Nephron progenitor cell (in vitro differentiated cells): ENCODE results near the gene BSG.

Experiments used
- DNase-seq: peaks from one replicate; pipeline ENCODE4 v3.0.0; 2021
- H3K27ac Mint-ChIP-seq: 2 replicates; pipeline ENCODE4 v1.8.0; 2021; ENCODE audit warnings: mild to moderate bottlenecking, moderate library complexity, mixed read lengths
- H3K27me3 Mint-ChIP-seq: 2 replicates; pipeline ENCODE4 v1.8.0; 2021; ENCODE audit warnings: mild to moderate bottlenecking, low read depth, mixed read lengths; ENCODE audit not compliant: poor library complexity
- H3K36me3 Mint-ChIP-seq: 2 replicates; pipeline ENCODE4 v1.8.0; 2021; ENCODE audit warnings: low read depth, mixed read lengths
- H3K4me1 Mint-ChIP-seq: 2 replicates; pipeline ENCODE4 v1.8.0; 2021; ENCODE audit warnings: mixed read lengths
- H3K4me3 Mint-ChIP-seq: 2 replicates; pipeline ENCODE4 v1.8.0; 2021; ENCODE audit warnings: mild to moderate bottlenecking, moderate library complexity, mixed read lengths
- H3K9me3 Mint-ChIP-seq: 2 replicates; pipeline ENCODE4 v1.8.0; 2021; ENCODE audit warnings: mild to moderate bottlenecking, moderate library complexity, mixed read lengths
- CTCF ChIP-seq: fragments of 200-600 bp; sonication (generic); IDR thresholded peaks from 2 replicates; pipeline ENCODE4 v1.5.0; 2021; ENCODE audit warnings: antibody characterized with exemption

BSG gene

GRCh38 chr19:538641-539428 lies 33.6 kb upstream of the BSG start:
- no peaks in the 10 kb centered on the region for H3K27me3 Mint-ChIP-seq
- TF ChIP-seq CTCF, result no peak
- H3K27ac Mint-ChIP-seq, result no peak overlapping the region
- H3K36me3 Mint-ChIP-seq, result peaks cover 14% of the 10 kb centered on the region
- H3K4me1 Mint-ChIP-seq, result peaks cover 12% of the 10 kb centered on the region
- DNase-seq, result no peak
- no peaks in the 10 kb centered on the region for H3K9me3 Mint-ChIP-seq
- H3K4me3 Mint-ChIP-seq, result no peak overlapping the region

- Mint-ChIP-seq H3K36me3 (peaks cover 14% of the 10 kb centered on the region), H3K27me3 (no peaks in the 10 kb centered on the region), H3K4me3 (no peak overlapping the region), H3K27ac (no peak overlapping the region), H3K9me3 (no peaks in the 10 kb centered on the region), H3K4me1 (peaks cover 9% of the 10 kb centered on the region)
- DNase-seq, result no peak
- no peak for TF ChIP-seq CTCF
Observed at GRCh38 chr19:539429-540030, 32.9 kb upstream of the BSG start.

- no peak for TF ChIP-seq CTCF
- H3K27ac Mint-ChIP-seq, result no peak overlapping the region
Observed at GRCh38 chr19:540867-541637, 31.3 kb upstream of the BSG start.

GRCh38 chr19:541699-542098 lies 30.7 kb upstream of the BSG start:
- TF ChIP-seq CTCF, result no peak
- DNase-seq, result no peak
- Mint-ChIP-seq H3K27ac (no peak overlapping the region), H3K4me3 (no peak overlapping the region), H3K4me1 (peaks cover 13% of the 10 kb centered on the region), H3K36me3 (peaks cover 14% of the 10 kb centered on the region), H3K27me3 (no peaks in the 10 kb centered on the region), H3K9me3 (no peaks in the 10 kb centered on the region)

More at GRCh38 chr19:540867-541637, 31.3 kb upstream of the BSG start:
- Mint-ChIP-seq H3K9me3 (no peaks in the 10 kb centered on the region), H3K4me1 (peaks cover 13% of the 10 kb centered on the region), H3K36me3 (peaks cover 14% of the 10 kb centered on the region), H3K4me3 (no peak overlapping the region), H3K27me3 (no peaks in the 10 kb centered on the region)
- no peak for DNase-seq

- no peak overlapping the region for H3K4me3 Mint-ChIP-seq
- peaks cover 14% of the 10 kb centered on the region for H3K36me3 Mint-ChIP-seq
- H3K9me3 Mint-ChIP-seq, result no peaks in the 10 kb centered on the region
- no peak for TF ChIP-seq CTCF
- no peak overlapping the region for H3K27ac Mint-ChIP-seq
- H3K27me3 Mint-ChIP-seq, result no peaks in the 10 kb centered on the region
- peaks cover 13% of the 10 kb centered on the region for H3K4me1 Mint-ChIP-seq
- no peak for DNase-seq
Observed at GRCh38 chr19:542173-542866, 30.1 kb upstream of the BSG start.
